KBM-7 (cell line): Measurements from ENCODE around the gene MORN2.
A peak's percentile ranks its signal among the peaks of the same experiment; 100 is the strongest.
"Not testable (repeated sequence)": the region's sequence is repeated elsewhere in the genome, so short reads cannot be mapped to it uniquely, and the experiment has no call there.

Source experiments
- DNase-seq: peaks from one replicate; pipeline ENCODE4 v3.0.0-alpha.2; 2015
- in situ Hi-C: fragments of 300-500 bp; cut with MboI; formaldehyde crosslinking; loops from 2 replicates; pipeline ENCODE4 v1.14.3; 2020; ENCODE audit warnings: low sequenced_read_pairs, low pct_unique_long_range_greater_than_20kb, mixed read lengths

The MORN2 gene

DNA sequence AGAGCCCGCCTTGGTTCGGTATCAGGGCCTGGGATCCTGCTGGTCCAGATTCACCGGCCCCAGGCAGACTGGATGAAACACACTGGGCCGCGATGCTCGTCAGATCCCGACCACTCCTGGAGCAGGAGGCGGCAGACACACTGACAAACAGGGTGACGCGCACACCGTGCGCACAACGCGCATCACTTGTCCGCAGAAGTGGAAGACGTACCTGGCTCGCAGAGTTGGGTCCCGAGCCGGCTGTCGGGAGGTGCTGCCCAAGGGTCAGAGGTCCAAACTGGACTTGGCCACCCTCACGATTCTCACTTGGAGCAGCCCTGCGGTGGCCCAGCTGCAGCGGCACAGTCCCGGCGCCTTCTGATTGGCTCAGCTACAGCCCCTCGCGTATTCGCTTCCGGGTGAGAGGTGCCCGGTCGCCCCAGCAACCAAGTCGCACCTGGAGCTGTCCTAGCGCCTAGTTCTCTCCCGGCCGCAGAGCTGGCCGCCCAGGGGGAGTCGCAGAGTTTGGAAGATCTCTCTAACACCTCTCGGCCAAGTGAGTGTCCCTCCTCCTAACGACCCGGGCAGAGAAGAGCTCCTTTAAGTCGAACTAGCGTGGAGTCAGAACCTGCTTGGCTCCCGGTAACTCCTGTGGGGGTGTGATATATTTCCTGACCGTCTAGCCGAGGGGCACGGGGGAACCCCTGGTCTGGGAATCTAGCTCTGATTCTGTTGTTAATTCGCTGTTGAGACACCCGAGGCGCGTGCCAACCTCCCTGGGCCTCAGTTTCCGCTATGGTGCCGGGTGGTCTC lies at the start of gene MORN2, which contains the start of gene DHX57:
TSS of gene MORN2 (plus strand) at position 401 of the 792 bp plus-strand sequence.
TSS of gene DHX57 (minus strand) at position 359 of the 792 bp plus-strand sequence. CDS start 7,529 bp downstream, outside the sequence.
- in situ Hi-C loops: no loop called here
- DNase-seq: peak; percentile 84

DNA sequence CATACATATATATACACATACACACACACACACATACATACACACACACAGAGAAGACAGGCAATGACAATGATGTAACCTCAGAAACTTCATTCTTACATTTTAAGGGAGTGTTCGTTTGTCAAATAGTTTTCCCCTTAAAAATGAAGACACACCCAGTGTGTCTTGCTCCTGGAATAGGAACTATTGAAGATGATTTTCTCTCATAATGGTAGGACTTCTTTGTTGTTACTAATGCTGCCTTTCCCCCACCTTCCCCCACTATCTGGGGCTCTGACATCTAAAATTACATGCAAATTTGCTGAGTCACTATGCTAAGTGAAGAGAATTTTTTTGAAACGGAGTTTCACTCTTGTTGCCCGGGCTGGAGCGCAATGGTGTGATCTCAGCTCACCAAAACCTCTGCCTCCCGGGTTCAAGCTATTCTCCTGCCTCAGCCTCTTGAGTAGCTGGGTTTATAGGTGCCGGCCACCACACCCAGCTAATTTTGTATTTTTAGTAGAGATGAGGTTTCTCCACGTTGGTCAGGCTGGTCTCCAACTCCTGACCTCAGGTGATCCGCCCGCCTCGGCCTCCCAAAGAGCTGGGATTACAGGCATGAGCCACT lies 48.1 kb upstream of the MORN2 start:
- peak; percentile 50 for DNase-seq
- in situ Hi-C loops: not testable (repeated sequence)

DNA sequence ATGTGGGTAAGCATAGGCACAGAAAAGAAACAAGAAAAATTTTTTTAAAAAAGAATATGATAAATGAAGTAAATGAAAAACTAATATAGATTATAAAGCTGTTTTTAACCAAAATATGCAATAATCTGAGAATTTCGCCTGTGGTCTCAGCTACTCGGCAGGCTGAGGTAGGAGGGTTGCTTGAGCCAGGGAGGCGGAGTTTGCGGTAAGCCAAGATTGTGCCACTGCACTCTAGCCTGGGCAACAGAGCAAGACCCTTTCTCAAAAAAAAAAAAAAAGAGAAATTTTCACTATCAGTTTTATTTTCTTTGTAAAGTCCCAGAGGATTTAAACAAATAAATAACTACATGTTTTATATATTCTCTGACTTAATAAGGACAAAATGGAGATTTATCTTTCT lies 47.3 kb upstream of the MORN2 start:
- no peak for DNase-seq
- in situ Hi-C loops: no loop called here

DNA sequence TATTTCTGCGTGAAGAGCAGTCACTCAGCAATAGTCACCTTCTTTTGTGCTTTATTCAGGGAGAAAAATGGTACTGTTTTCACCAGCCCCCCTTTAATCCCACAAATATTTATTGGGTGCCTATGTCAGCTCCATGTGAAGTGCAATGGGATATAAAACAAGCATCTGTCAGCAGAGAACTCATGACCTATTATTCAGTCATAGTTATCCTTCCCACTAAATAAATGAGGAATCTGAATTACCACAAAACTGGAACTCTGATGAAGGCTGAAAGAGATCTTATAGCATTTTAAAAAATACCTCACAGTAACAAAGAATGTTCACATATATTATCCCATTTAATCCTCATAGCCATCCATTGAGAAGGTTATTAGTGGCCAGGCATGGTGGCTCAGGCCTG lies 45.8 kb upstream of the MORN2 start:
- in situ Hi-C loops: no loop called here
- no peak for DNase-seq

DNA sequence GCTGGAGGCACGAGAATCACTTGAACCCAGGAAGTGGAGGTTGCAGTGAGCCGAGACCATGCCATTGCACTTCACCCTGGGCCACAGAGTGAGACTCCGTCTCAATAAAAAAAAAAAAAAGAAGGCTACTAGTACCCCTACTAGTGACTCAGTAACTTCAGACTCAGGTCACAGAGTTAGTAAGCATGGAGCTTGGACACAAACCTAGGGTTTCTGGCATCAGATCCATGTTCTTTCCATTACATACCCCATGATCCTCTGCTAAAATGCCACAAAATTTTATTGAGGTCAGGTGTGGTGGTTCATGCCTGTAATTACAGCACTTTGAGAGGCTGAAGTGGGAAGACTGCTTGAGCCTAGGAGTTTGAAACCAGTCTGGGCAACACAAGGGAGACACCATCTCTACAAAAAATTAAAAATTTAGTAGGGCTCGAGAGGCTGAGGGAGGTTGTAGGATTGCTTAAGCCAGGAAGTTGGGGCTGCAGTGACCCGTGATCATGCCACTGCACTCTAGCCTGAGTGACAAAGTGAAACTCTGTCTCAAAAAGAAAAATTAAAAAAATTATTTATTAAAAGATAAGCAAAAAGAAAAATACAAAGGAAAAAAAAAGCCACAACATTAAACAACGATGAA lies 45.1 kb upstream of the MORN2 start:
- in situ Hi-C loops: no loop called here
- DNase-seq: no peak

DNA sequence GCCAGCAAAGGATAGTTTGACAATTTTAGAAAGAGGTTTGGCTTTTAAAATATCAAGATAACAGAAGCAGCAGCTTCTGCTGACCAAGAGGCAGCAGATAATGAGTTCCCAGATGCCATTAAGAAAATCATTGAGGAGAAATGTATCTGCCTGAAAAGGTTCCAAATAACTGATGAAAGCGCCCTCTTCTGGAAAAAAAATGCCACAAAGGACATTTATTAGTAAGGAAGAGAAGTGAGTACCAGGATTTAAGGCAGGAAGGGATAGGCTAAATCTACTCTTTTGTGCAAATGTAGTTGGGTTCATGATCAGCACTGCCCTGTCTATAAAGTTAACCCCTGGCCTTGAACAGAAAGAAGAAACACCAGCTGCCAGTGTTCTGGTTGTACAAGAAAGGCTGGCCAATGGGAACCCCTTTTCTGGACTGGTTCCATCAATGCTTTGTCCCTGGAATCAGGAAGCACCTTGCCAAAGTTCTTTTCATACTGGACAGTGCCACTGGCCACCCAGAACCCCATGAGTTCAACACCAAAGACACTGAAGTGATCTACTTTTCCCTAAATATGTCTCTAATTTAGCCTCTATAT lies 40.7 kb upstream of the MORN2 start:
- DNase-seq: peak; percentile 53
- in situ Hi-C loops: no loop called here

DNA sequence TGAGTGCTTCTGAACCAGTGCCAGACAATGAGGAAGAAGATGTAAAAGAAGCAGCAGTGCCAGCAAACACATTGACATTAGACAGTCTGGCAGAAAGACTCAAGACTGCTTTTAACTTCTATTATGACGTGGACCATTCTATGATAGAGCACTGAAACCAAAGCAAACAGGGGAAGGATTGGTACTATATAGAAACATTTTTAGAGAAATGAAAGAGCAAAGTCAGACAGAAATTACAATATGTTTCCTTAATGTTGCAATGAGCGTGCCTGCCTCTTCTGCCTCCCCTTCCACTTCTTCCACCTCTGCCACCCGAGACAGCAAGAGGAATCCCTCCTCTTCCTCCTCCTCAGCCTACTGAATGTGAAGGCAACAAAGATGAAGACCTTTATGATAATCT lies 39.8 kb upstream of the MORN2 start:
- in situ Hi-C loops: no loop called here
- no peak for DNase-seq

DNA sequence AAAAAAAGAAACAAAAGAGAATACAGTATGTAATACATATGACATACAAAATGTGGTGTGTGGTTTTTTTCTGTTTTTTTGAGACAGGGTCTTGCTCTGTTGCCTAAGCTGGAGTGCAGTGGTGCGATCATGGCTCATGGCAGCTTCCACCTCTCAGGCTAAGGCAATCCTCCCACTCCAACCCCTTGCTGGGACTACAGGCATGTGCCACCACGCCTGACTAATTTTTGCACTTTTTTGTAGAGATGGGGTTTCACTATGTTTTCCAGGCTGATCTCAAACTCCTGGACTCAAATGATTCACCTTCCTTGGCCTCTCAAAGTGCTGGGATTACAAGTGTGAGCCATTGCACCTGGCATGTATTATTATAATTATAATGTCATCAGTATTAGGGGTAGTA lies 39.0 kb upstream of the MORN2 start:
- in situ Hi-C loops: no loop called here
- no peak for DNase-seq

DNA sequence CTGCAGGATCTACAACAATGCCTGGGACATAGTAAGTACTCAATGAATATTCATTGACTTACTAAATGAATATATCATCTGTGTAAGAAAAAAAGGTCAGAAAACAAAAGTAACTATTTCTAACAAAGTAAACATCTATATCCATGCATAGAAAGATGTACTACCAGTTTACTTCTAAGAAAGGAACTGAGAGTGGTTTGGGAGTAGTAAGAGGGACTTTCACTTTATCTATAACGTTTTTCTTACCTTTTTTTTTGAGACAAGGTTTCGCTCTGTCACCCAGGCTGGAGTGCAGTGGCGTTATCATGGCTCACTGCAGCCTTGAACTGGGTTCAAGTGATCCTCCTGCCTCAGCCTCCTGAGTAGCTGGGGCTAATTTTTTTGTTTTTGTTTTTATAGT lies 25.7 kb upstream of the MORN2 start:
- no peak for DNase-seq
- in situ Hi-C loops: no loop called here

DNA sequence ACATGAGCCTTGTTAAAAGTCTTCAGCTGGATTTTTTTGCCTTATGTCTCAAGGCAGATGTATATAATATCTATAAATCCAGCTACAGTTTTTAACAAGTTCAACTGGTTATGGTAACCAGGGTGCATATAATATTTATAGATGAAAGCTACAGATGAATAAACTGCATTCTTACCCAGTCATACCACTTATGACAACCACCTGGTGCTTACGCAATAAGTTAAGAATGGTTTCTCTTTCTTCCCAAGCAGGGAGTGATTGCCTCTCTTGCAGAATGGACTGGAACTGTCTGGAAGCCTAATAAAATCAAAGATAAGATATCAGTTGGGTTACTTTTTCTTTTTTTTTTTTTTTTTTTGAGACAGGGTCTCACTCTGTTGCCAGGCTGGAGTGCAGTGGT lies 19.6 kb upstream of the MORN2 start:
- no peak for DNase-seq
- in situ Hi-C loops: no loop called here

DNA sequence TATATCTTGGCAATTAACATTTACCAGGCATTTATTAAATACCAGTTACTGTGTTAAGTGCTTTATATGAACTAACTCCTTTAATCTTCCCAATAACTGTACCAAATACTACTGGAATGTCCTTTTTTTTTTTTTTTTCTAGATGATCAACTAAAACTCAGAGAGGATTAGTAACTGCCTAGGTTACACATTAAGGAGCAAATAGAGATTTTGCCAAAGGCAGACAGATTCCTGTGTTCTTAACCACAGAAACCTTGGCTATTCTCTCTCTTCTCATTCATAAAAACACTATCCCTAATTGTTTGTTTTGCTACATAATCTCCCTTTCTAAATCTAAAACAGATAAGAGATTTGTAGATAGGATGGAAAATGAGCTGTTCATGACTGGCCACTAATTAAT lies 13.3 kb upstream of the MORN2 start:
- in situ Hi-C loops: no loop called here
- DNase-seq: no peak

DNA sequence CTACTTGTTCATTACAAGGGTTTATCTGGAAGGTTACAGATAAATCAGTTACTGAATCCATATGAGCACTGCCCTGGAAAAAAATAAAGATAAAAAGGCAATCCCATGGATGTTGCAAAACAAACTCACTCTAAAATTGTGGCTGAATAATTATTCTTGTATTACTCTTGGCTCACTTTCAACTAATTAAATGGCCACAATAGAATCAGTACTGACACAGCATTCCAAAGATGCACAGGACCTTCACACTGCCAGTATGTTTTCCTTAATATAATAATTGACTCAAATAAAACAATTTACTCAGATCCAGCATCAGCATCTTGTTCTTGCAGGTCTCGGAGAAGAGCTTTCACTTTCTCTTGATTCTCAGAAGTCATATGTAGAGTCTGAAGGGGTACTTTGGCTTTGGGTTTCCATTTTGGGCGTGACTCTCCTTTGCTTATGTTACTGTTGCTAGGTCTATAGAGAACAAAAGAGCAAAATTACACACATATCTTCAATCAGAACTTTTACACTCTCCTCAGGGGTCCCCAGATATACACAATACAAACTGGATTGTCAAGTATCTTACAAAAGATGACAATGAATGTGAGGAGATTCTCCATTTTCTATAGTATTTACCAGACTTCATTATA lies 12.6 kb upstream of the MORN2 start:
- in situ Hi-C loops: no loop called here

DNA sequence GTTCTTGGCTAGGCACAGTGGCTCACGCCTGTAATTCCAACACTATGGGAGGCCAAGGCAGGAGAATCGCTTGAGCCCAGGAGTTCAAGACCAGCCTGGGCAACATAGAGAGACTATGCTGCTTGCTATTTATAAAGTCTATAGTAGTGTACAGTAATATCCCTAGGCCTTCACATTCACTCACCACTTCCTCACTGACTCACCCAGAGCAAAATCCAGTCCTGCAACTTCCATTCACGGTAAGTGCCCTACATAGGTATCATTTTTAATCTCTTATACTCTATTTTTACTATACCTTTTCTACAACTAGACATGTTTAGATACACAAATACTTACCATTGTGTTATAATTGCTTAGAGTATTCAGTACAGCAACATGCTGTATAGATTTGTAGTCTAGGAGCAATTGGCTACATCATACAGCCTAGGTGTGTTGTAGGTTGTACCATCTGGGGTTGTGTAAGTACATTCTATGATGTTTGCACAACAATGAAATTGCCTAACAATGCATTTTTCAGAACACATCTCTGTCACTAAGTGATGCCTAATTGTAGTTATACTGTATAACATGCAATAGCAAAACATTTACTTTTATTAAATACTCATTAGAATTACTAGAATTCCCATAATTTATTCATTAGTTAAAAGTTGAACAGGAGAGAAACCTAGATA lies 8.9 kb upstream of the MORN2 start:
- in situ Hi-C loops: no loop called here

More for the DNA sequence above, 12.6 kb upstream of the MORN2 start:
- no peak for DNase-seq

DNA sequence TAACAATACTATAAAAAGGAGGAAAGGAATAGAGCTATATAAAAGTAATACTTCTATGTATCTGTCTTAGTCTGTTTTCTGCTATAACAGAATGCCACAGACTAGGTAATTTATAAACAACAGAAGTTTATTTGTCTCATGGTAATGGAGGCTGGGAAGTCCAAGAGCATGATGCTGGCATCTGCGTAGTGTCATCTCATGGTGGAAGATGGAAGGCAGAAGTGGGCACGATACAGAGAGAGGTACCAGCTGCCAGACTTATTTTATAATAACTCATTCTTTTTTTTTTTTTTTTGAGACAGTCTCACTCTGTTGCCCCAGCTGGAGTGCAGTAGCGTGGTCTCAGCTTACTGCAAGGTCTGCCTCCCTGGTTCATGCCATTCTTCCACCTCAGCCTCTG lies 4.3 kb upstream of the MORN2 start:
- no peak for DNase-seq
- in situ Hi-C loops: no loop called here

More for the DNA sequence above, 8.9 kb upstream of the MORN2 start:
- DNase-seq: no peak

DNA sequence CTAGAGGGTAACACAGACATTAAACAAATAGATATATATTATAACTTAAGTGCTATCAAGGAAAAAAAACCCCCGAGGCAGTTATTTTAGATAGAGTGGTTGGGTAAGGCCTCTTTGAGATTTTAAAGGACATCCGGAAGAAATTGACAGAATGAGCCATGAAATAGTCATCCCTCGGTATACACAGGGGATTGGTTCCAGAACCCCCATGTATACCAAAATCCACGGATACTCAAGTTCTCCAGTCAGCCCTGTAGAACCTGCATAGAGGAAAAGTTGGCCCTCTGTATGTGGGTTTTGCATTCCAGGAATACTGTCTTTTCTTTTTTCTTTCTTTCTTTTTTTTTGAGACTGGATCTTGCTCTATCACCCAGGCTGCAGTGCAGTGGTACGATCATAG lies 2.0 kb upstream of the MORN2 start:
- no peak for DNase-seq
- in situ Hi-C loops: no loop called here

DNA sequence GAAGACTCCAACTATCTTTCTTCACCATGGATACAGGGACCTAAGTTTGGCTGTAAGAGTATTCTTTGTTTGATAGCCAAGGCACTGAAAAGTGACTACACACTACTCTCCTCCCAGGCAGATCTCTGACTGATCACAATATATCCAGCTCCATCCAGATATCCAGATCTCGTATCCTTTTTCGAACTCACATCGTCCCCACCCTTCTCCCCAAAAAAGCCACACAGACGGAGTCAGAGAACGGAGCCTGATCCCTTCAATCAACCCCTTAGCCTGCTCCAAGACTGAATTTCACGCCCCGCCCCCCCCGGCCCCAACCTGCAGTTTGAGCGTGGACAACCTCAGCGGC lies 575 bp upstream of the MORN2 start:
- no peak for DNase-seq
- in situ Hi-C loops: no loop called here

DNA sequence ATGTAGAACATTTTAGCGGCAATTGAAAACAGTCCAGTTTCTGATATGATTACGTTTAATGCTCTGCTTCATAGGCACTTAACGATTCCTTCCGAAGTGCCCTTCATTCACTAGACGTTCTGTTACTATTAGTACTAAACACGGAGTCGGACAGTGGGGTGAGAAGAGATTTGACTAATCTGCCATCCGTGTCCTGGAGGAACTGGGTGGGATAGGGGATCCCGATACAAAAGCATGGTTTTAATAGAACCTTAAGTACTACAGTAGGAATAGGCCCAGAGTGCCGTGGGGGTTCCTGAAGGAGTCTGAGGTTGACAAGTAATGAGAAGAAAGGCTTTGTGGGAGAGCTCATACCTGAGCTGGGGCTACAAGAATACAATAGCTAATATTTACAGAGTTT lies 631 bp downstream of the MORN2 start:
- DNase-seq: peak; percentile 2
- in situ Hi-C loops: no loop called here

DNA sequence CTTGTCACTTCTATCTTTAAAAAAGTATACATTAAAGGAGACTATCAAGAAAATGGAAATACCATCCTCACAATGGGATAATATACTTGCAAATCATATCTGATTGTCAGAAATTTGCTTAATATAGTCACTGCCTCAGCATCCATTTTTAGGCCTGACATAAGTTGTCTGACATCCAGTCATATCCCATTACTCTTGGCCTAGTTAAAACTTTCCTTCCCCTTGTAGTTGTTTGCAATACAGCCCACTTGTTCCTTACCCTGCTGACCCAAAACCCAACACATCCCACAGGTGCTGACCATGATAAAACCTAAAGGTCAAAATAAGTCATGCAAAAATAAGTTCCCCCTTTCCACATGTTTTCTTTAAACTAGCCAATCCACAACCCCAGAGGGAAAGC lies 10.3 kb downstream of the MORN2 start:
- in situ Hi-C loops: no loop called here
- DNase-seq: no peak

DNA sequence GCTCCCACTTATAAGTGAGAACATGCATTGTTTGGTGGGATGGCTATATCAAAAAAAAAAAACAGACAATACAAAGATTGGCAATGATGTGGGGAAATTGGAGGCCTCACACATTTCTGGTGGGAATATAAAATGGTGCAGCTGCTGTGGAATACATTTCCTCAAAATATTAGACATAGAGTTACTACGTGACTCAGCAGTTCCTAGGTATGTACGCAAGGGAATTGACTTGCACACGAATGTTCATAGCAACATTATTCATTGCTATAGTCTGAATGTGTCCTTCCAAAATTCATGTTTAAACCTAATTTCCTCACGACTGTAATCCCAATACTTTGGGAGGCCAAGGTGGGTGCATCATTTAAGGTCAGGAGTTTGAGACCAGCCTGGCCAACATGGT lies 11.6 kb downstream of the MORN2 start:
- no peak for DNase-seq
- in situ Hi-C loops: no loop called here
